Liver (tissue), 3 donors: Measurements from ENCODE around the gene CD300C.

Source experiments
- GABPA ChIP-seq, 2 donors: IDR thresholded peaks in 1 of 2; conservative IDR thresholded peaks in 1 of 2; 2 replicates each; pipeline ENCODE4 v1.6.1; 2016; ENCODE audit warnings: antibody characterized with exemption in 2 of 2, mild to moderate bottlenecking in 1 of 2, moderate library complexity in 1 of 2
- JUND ChIP-seq, 2 donors: IDR thresholded peaks; 2 replicates each; pipeline ENCODE4 v1.6.1; 2016; ENCODE audit warnings: antibody characterized with exemption in 2 of 2
- RAD21 ChIP-seq, 2 donors: IDR thresholded peaks; 2 replicates each; pipeline ENCODE4 v1.6.1; 2016; ENCODE audit warnings: antibody characterized with exemption in 2 of 2, mild to moderate bottlenecking in 2 of 2
- RXRA ChIP-seq, 2 donors: IDR thresholded peaks; 2 replicates each; pipeline ENCODE4 v1.6.1; 2017 to 2018; ENCODE audit warnings: antibody characterized with exemption in 2 of 2, mild to moderate bottlenecking in 1 of 2
- TAF1 ChIP-seq: conservative IDR thresholded peaks from 2 replicates; pipeline ENCODE4 v1.6.1; 2016; ENCODE audit warnings: antibody characterized with exemption, mild to moderate bottlenecking
- YY1 ChIP-seq: IDR thresholded peaks from 2 replicates; pipeline ENCODE4 v1.6.1; 2016; ENCODE audit warnings: antibody characterized with exemption, mild to moderate bottlenecking
- TF ChIP-seq, protein P1 (sequence below): fragments of 150-350 bp; IDR thresholded peaks from 2 replicates; pipeline ENCODE4 v1.5.1; 2017; ENCODE audit warnings: improper control_type of control experiment, low read depth, low read length; ENCODE audit not compliant: missing input control
- TF ChIP-seq, protein P2 (sequence below): IDR thresholded peaks from 2 replicates; pipeline ENCODE4 v1.6.1; 2016; ENCODE audit warnings: antibody characterized with exemption, mild to moderate bottlenecking
- donor health status: healthy.
- donor health status: healthy.

DNA sequence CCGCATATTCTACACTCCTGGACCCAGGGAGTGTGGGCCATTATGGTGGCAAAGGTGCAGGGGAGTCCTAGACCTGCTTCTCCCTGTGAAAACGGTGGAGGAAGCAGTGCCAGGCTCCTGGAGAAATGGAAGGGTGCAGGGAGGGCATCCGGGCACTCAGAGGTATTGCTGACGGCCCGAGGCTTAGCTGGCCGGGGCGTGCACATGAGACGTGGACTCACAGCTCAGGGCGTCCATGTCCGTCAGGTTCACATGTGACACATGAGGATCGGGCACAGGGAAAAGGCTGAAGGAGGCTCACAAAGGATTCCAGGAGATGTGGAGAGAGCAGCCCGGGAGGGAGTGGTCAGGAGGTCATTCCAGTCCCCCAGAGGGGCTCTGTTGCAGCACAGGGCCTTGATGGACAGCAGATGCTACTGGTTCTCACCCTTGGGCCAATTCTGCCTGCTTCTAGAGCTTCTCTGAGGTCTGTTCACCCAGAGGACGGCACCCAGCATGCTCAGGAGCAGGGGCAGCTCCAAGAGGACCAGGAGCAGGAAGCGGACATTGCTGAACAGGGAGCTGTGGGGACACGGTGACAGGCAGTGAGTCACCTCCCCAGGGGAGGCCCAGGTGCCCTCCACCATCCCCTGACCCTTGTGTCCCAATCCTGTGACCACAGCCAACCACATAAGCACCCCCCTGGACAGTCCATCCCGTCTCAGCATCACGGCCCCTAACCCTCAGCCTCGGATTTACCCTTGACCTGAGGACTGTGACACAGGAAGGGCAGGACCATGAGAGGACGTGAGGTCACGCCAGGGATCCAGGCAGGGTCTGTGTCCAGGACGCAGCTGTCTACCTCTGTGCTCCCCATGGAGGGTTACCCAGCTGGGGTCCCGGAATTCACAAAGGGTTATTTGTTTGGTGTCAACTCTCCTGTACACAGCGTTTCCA is 4.5 kb downstream of the CD300C start:
- TF ChIP-seq, protein P1, sequence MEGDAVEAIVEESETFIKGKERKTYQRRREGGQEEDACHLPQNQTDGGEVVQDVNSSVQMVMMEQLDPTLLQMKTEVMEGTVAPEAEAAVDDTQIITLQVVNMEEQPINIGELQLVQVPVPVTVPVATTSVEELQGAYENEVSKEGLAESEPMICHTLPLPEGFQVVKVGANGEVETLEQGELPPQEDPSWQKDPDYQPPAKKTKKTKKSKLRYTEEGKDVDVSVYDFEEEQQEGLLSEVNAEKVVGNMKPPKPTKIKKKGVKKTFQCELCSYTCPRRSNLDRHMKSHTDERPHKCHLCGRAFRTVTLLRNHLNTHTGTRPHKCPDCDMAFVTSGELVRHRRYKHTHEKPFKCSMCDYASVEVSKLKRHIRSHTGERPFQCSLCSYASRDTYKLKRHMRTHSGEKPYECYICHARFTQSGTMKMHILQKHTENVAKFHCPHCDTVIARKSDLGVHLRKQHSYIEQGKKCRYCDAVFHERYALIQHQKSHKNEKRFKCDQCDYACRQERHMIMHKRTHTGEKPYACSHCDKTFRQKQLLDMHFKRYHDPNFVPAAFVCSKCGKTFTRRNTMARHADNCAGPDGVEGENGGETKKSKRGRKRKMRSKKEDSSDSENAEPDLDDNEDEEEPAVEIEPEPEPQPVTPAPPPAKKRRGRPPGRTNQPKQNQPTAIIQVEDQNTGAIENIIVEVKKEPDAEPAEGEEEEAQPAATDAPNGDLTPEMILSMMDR, result no peak
- TF ChIP-seq RAD21 (IDR thresholded peaks at IDR 0.05), result no peak
- TF ChIP-seq TAF1, result no peak
- TF ChIP-seq RXRA (IDR thresholded peaks at IDR 0.05), result no peak
- TF ChIP-seq, protein P2, sequence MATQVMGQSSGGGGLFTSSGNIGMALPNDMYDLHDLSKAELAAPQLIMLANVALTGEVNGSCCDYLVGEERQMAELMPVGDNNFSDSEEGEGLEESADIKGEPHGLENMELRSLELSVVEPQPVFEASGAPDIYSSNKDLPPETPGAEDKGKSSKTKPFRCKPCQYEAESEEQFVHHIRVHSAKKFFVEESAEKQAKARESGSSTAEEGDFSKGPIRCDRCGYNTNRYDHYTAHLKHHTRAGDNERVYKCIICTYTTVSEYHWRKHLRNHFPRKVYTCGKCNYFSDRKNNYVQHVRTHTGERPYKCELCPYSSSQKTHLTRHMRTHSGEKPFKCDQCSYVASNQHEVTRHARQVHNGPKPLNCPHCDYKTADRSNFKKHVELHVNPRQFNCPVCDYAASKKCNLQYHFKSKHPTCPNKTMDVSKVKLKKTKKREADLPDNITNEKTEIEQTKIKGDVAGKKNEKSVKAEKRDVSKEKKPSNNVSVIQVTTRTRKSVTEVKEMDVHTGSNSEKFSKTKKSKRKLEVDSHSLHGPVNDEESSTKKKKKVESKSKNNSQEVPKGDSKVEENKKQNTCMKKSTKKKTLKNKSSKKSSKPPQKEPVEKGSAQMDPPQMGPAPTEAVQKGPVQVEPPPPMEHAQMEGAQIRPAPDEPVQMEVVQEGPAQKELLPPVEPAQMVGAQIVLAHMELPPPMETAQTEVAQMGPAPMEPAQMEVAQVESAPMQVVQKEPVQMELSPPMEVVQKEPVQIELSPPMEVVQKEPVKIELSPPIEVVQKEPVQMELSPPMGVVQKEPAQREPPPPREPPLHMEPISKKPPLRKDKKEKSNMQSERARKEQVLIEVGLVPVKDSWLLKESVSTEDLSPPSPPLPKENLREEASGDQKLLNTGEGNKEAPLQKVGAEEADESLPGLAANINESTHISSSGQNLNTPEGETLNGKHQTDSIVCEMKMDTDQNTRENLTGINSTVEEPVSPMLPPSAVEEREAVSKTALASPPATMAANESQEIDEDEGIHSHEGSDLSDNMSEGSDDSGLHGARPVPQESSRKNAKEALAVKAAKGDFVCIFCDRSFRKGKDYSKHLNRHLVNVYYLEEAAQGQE, result no peak
- no peak for TF ChIP-seq GABPA (IDR thresholded peaks at IDR 0.05 in 1 of 2, conservative IDR thresholded peaks at IDR 0.05 in 1 of 2)
- TF ChIP-seq YY1, result no peak
- TF ChIP-seq JUND (IDR thresholded peaks at IDR 0.05), result no peak
